HepG2 (cell line): ENCODE results near the gene CAPS. TPM values are rescaled to one million over a fixed set of nuclear protein-coding genes. Genes with fewer than 3 reads are reported as not detected.

Source experiments
- DMAP1 ChIP-seq: IDR thresholded peaks from 2 replicates; pipeline ENCODE4 v1.6.1; 2016
- DNMT3B ChIP-seq: conservative IDR thresholded peaks from 2 replicates; pipeline ENCODE4 v1.6.1; 2016; ENCODE audit warnings: missing biosample characterization, control low read depth
- GABPA ChIP-seq, 2 experiments: IDR thresholded peaks; 2 replicates each; pipeline ENCODE4 v1.6.1; 2011 to 2016; ENCODE audit warnings: low read depth in 2 of 2, low read length in 1 of 2, missing biosample characterization in 1 of 2, missing genetic modification characterization in 1 of 2
- HOXD1 ChIP-seq: sonication (generic); formaldehyde crosslinking; IDR thresholded peaks from 2 replicates; pipeline ENCODE4 v1.5.0; 2020; ENCODE audit warnings: missing genetic modification reagents
- KDM5B ChIP-seq: sonication (generic); formaldehyde crosslinking; IDR thresholded peaks from 2 replicates; pipeline ENCODE4 v1.4.0; 2020; ENCODE audit warnings: missing genetic modification reagents, mild to moderate bottlenecking, borderline replicate concordance
- KLF12 ChIP-seq: sonication (generic); formaldehyde crosslinking; IDR thresholded peaks from 2 replicates; pipeline ENCODE4 v1.4.0; 2020; ENCODE audit warnings: missing genetic modification reagents, borderline replicate concordance
- KLF16 ChIP-seq, 2 experiments: sonication (generic) in 1 of 2; formaldehyde crosslinking in 1 of 2; IDR thresholded peaks; 2 replicates each; pipeline versions ENCODE4 v1.6.1 to v1.8.0; 2016 to 2023; ENCODE audit warnings: missing genetic modification reagents in 2 of 2, missing compliant biosample characterization in 1 of 2
- KLF9 ChIP-seq: IDR thresholded peaks from 2 replicates; pipeline ENCODE4 v1.6.1; 2016; ENCODE audit warnings: low read depth
- MED13 ChIP-seq: sonication (generic); formaldehyde crosslinking; IDR thresholded peaks from 2 replicates; pipeline ENCODE4 v1.5.0; 2020; ENCODE audit warnings: missing genetic modification reagents
- MTF2 ChIP-seq: sonication (generic); formaldehyde crosslinking; IDR thresholded peaks from 2 replicates; pipeline ENCODE4 v1.5.0; 2020; ENCODE audit warnings: missing genetic modification reagents, borderline replicate concordance
- NONO ChIP-seq, 2 experiments: fragments of 450-650 bp in 1 of 2; sonication (generic) in 1 of 2; formaldehyde crosslinking in 1 of 2; IDR thresholded peaks in 1 of 2; conservative IDR thresholded peaks in 1 of 2; 2 replicates each; pipeline versions ENCODE4 v1.6.1 to v1.8.0; 2017 to 2022; ENCODE audit warnings: mild to moderate bottlenecking in 1 of 2, missing genetic modification reagents in 1 of 2, moderate library complexity in 1 of 2
- RFX3 ChIP-seq: IDR thresholded peaks from 2 replicates; pipeline ENCODE4 v1.6.1; 2016; ENCODE audit warnings: missing biosample characterization, missing genetic modification reagents
- SOX13 ChIP-seq, 3 experiments: fragments of 450-650 bp in 1 of 3; sonication (generic) in 1 of 3; formaldehyde crosslinking in 1 of 3; IDR thresholded peaks in 2 of 3; conservative IDR thresholded peaks in 1 of 3; 2 replicates each; pipeline versions ENCODE4 v1.5.0 to v1.6.1; 2016 to 2020; ENCODE audit warnings: antibody characterized with exemption in 1 of 3, mild to moderate bottlenecking in 1 of 3, missing compliant biosample characterization in 1 of 3, missing genetic modification reagents in 1 of 3, moderate library complexity in 1 of 3
- TBP ChIP-seq: sonication (generic); formaldehyde crosslinking; IDR thresholded peaks from 2 replicates; pipeline ENCODE4 v1.5.0; 2020; ENCODE audit warnings: missing genetic modification reagents
- TSC22D2 ChIP-seq: sonication (generic); formaldehyde crosslinking; IDR thresholded peaks from 2 replicates; pipeline ENCODE4 v1.5.1; 2020; ENCODE audit warnings: missing genetic modification reagents, mild to moderate bottlenecking, borderline replicate concordance
- ZFP36L2 ChIP-seq: sonication (generic); formaldehyde crosslinking; IDR thresholded peaks from 2 replicates; pipeline ENCODE4 v1.4.0; 2020; ENCODE audit warnings: missing genetic modification reagents
- ZNF143 ChIP-seq: sonication (generic); formaldehyde crosslinking; IDR thresholded peaks from 2 replicates; pipeline ENCODE4 v1.4.0; 2020; ENCODE audit warnings: missing genetic modification reagents
- ZNF552 ChIP-seq: sonication (generic); formaldehyde crosslinking; IDR thresholded peaks from 2 replicates; pipeline ENCODE4 v1.9.0; 2022; ENCODE audit warnings: missing genetic modification reagents, mild to moderate bottlenecking, borderline replicate concordance
- ZNF670 ChIP-seq: sonication (generic); formaldehyde crosslinking; IDR thresholded peaks from 2 replicates; pipeline ENCODE4 v1.8.0; 2022; ENCODE audit warnings: mild to moderate bottlenecking, missing genetic modification reagents, borderline replicate concordance
- ZNF747 ChIP-seq: sonication (generic); formaldehyde crosslinking; IDR thresholded peaks from 2 replicates; pipeline ENCODE4 v1.8.1; 2023; ENCODE audit warnings: missing genetic modification reagents, mild to moderate bottlenecking, borderline replicate concordance
- ZNF790 ChIP-seq: sonication (generic); formaldehyde crosslinking; IDR thresholded peaks from 2 replicates; pipeline ENCODE4 v1.8.0; 2022; ENCODE audit warnings: missing genetic modification reagents, mild to moderate bottlenecking, borderline replicate concordance
- polyA plus RNA-seq, 8 experiments: library from polyadenylated mRNA; depleted of rRNA in 3 of 8; stranded (reverse) in 7 of 8; unstranded in 1 of 8; fragments of >200 nt; fragmentation: Illumina TruSeq in 4 of 8; extraction: Trizol in 4 of 8; gene quantifications; 2 replicates each; pipeline versions ENCODE4 v1.2.1 to v1.2.3, GENCODE V29; 2011 to 2016; ENCODE audit warnings: low read depth in 4 of 8, missing spikeins in 1 of 8, mixed read lengths in 1 of 8; ENCODE audit not compliant: insufficient read depth in 1 of 8
- total RNA-seq, 5 experiments: library from RNA; depleted of rRNA; stranded (reverse); fragments of >200 nt; fragmentation: Illumina TruSeq; extraction: Trizol; gene quantifications; 2 replicates each; pipeline ENCODE4 v1.2.3, GENCODE V29; 2016; ENCODE audit warnings: low read depth in 1 of 5
- TF ChIP-seq, protein P1 (sequence below): sonication (generic); formaldehyde crosslinking; IDR thresholded peaks from 2 replicates; pipeline ENCODE4 v1.8.0; 2022; ENCODE audit warnings: mild to moderate bottlenecking, missing genetic modification reagents, borderline replicate concordance
- TF ChIP-seq, protein P2 (sequence below): sonication (generic); formaldehyde crosslinking; IDR thresholded peaks from 2 replicates; pipeline ENCODE4 v1.8.1; 2023; ENCODE audit warnings: mild to moderate bottlenecking, moderate library complexity, missing genetic modification reagents
- TF ChIP-seq, protein P3 (sequence below): sonication (generic); formaldehyde crosslinking; IDR thresholded peaks from 2 replicates; pipeline ENCODE4 v1.4.0; 2020; ENCODE audit warnings: missing genetic modification reagents
- TF ChIP-seq, protein P4 (sequence below): sonication (generic); formaldehyde crosslinking; conservative IDR thresholded peaks from 2 replicates; pipeline ENCODE4 v1.4.0; 2020; ENCODE audit warnings: missing genetic modification reagents

CAPS gene
- total and polyA plus RNA-seq, 2 of the 13 experiments (the other 11 are each of a cell fraction or from before 2014, with no cell fraction given), result 3.1 TPM

DNA sequence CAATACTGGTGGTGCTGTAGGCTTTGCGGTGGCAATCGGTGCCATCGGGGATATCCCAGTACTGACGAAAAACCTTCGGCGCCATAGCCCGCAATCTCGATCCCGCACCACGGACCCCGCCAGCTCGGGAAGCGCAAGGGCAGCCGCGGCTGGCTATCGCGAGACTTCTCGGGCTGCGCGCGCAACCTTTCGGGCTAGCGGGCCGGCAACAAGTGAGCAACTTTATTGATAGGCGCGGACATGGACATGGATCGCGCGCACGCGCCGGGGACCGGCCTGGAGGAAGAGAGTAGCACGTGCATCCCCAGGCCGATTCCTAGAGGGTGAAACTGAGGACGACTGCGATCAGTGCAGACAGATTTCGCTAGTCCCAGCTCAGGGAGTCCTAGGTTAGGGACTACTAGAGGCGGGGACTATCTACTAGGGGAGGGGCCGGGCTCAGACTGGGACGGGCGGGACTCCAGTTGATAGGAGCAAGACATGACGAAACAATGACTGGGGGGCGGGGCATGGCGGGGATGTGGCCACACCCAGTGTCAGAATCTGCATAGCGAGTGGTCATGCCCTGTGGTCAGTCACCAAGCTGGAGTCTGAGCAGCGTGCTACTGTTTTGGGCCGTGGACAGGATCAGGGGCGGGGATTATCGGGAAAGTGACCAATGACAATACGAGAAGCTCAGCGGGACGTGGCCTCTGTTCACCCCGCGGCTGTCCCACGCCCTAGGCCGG lies 10.3 kb upstream of the CAPS start, which contains the start of gene NDUFA11 (continued):
- peak; percentile 95 for TF ChIP-seq DMAP1 (CRISPR knock-in tag)
- peak; percentile 68; the same call in 1 of the 2 replicates for TF ChIP-seq ZNF552
- peak; percentile 75; the same call in 1 of the 2 replicates for TF ChIP-seq ZNF747 (CRISPR knock-in tag)
- TF ChIP-seq, protein P1, sequence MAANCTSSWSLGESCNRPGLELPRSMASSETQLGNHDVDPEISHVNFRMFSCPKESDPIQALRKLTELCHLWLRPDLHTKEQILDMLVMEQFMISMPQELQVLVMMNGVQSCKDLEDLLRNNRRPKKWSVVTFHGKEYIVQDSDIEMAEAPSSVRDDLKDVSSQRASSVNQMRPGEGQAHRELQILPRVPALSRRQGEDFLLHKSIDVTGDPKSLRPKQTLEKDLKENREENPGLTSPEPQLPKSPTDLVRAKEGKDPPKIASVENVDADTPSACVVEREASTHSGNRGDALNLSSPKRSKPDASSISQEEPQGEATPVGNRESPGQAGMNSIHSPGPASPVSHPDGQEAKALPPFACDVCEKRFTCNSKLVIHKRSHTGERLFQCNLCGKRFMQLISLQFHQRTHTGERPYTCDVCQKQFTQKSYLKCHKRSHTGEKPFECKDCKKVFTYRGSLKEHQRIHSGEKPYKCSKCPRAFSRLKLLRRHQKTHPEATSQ (CRISPR knock-in tag), result no peak
- TF ChIP-seq ZNF790 (CRISPR knock-in tag), result 0 out of 2 replicates have a peak, but pooled peaks have one; percentile 64
- TF ChIP-seq DNMT3B (CRISPR knock-in tag), result peak; percentile 63; the same call in 1 of the 2 replicates
- peak; percentile 95 for TF ChIP-seq ZNF670 (CRISPR knock-in tag)
- TF ChIP-seq ZNF143 (CRISPR knock-in tag), result peak; percentile 45; the same call in 1 of the 2 replicates
- TF ChIP-seq MED13 (CRISPR knock-in tag), result no peak
- no peak for TF ChIP-seq HOXD1 (CRISPR knock-in tag)
- TF ChIP-seq, protein P2, sequence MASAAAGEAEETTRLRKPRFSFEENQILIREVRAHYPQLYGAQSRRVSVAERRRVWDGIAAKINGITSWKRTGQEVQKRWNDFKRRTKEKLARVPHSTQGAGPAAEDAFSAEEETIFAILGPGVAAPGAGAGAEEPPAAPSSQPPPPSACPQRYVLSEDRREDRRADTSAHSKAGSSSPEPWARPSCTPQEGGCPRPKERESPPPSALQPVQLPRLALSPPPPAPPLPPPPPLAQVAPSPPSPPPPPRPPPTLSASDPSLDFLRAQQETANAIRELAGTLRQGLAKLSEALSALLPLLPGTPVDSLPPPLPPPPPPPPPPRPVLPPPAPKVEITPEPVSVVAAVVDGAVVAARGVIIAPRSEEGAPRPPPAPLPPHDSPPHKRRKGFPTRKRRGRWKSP (CRISPR knock-in tag), result peak; percentile 97
- TF ChIP-seq, protein P3, sequence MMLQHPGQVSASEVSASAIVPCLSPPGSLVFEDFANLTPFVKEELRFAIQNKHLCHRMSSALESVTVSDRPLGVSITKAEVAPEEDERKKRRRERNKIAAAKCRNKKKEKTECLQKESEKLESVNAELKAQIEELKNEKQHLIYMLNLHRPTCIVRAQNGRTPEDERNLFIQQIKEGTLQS (CRISPR knock-in tag), result peak; percentile 35; the same call in 1 of the 2 replicates
- no peak for TF ChIP-seq ZFP36L2
- TF ChIP-seq, protein P4, sequence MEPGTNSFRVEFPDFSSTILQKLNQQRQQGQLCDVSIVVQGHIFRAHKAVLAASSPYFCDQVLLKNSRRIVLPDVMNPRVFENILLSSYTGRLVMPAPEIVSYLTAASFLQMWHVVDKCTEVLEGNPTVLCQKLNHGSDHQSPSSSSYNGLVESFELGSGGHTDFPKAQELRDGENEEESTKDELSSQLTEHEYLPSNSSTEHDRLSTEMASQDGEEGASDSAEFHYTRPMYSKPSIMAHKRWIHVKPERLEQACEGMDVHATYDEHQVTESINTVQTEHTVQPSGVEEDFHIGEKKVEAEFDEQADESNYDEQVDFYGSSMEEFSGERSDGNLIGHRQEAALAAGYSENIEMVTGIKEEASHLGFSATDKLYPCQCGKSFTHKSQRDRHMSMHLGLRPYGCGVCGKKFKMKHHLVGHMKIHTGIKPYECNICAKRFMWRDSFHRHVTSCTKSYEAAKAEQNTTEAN (CRISPR knock-in tag), result no peak
- TF ChIP-seq NONO (IDR thresholded peaks at IDR 0.05), result no peak
- TF ChIP-seq NONO (CRISPR knock-in tag; conservative IDR thresholded peaks at IDR 0.05), result peak; percentile 98
- no peak for TF ChIP-seq TBP (CRISPR knock-in tag)
- TF ChIP-seq KLF12, result no peak
- TF ChIP-seq TSC22D2 (CRISPR knock-in tag), result no peak; the same call in 1 of the 2 replicates
- no peak; the same call in 1 of the 2 replicates for TF ChIP-seq KLF9 (CRISPR knock-in tag)
- TF ChIP-seq KDM5B (CRISPR knock-in tag), result peak; percentile 89; the same call in 1 of the 2 replicates
- no peak for TF ChIP-seq MTF2
- TF ChIP-seq KLF16 (CRISPR knock-in tag; IDR thresholded peaks at IDR 0.05), result peak in 1 of 2 experiments; percentile 72; a peak in 1 of 4 replicates
- no peak; the same call in 1 of the 2 replicates for TF ChIP-seq SOX13 (IDR thresholded peaks at IDR 0.05)
- peak in 1 of 2 experiments; percentile 63; a peak in 1 of 4 replicates for TF ChIP-seq SOX13 (CRISPR knock-in tag; conservative IDR thresholded peaks at IDR 0.05 in 1 of 2, IDR thresholded peaks at IDR 0.05 in 1 of 2)
- TF ChIP-seq GABPA (IDR thresholded peaks at IDR 0.05; ENCODE audit: low read depth, low read length), result no peak
- peak; percentile 57; the same call in 1 of the 2 replicates for TF ChIP-seq GABPA (CRISPR knock-in tag; IDR thresholded peaks at IDR 0.05; ENCODE audit: low read depth)
- no peak for TF ChIP-seq RFX3 (CRISPR knock-in tag)
